Nucleus accumbens (tissue), 56 donors: ENCODE data around the gene DUSP22.
"Not testable (repeated sequence)": the region's sequence is repeated elsewhere in the genome, so short reads cannot be mapped to it uniquely, and the experiment has no call there.

ENCODE experiments used
- DNase-seq, 56 donors: peaks; one replicate each; lab custom pipeline; 2025; lab: John Stamatoyannopoulos, UW

DUSP22 gene

DNA sequence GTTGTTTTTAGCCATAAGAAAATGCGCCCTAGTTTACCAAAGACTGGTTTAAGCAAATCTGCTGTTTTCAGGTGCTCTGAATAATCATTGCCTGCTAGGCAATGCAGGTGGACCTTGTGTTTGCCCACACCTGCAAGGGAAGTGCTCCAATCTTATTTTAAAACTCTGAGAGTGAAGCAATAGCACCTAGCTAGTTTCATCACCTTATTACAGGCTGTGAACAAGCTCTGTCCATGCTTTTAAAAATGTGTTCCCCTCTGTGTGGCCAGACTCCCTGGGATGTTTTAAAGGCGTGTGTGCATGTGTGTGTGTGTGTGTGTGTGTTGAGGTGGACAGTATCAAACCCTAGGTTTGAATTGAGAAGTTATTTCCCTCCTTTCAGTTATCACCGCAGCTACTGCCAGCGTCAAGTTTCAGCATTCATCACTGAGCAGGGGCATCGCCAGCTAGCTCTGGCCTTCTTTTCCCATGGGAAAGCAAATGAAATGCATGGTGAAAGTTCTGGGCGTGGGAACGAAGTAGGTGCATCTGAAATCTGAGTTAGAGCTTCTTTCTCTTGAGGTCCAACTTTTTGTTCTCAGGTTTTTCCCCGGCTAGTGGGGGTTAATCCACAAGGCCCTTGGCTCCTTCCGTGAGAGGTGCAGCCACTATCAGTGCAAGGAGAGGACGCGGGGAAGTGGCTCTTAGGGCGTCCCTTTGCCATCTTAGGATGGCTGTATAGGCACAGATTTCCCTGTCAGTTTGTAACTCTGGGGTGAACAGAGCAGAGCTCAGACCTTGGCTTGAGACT lies 30.8 kb downstream of the DUSP22 start:
- no peak for DNase-seq

DNA sequence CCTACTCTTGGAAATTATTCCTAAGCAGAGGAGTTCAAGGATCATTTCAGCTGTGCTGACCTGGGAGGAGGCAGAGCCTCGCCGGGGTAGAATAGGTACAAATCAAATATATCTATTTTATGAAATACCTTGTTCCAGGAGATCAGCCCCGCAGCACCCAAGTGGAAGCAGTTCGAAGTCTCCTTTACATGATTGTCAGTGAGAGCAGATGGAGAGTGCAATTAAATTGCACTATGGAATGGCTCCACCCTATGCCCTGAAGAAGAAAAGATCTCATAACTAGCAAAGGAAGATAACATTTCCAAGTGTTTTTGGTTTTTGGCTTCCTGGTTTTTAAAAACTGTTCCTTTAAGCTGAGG lies 31.4 kb downstream of the DUSP22 start:
- no peak for DNase-seq

DNA sequence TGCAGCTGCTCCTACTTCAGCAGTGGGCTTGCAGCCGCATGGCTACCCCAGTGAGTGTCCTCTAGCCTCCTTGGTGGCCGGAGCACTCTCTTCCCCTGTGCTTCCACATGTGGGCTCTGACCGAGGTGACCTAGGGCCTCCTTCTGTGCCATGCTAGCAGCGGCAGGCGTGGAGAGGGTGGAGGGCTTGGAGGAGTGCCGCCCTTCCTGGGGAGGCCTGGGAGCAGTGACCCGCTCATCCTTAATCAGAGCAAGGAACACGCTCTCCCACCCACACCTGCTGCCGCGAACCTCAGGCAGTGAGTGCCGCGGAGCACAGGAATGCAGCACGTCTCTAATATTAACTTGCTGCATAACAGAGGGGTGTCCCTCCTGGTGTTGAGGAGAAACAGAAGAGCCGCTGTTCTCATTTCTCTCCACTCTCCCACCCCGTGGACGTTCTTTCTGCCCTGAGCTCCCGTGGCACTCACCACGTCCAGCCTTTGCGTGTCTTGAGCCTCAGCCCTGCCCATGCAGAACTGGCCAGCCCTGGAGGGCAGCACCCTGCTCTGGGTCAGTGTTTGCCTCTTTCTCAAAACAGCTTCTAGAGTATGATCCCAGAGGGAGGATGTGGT lies 31.9 kb downstream of the DUSP22 start:
- no peak for DNase-seq

DNA sequence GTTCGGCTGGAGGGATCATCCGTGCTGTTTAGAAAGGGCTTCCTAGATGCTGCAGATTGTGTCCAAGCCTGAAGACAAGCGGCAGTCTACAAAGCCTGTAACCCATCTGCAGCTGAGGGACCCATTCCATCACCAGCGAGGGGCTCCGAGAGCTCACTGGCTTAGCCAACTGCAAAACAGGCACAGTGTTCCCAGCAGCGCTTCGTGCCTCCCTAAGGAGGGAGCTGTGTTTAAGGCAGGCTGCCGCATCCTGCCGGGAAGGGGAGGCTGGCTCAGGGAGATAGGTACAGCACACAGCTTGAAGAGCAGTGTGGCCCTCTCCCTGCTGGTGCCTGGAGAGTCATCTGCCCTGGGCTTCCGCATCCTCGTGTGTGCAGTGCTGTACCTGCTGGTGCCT lies 32.4 kb downstream of the DUSP22 start:
- DNase-seq, result no peak

DNA sequence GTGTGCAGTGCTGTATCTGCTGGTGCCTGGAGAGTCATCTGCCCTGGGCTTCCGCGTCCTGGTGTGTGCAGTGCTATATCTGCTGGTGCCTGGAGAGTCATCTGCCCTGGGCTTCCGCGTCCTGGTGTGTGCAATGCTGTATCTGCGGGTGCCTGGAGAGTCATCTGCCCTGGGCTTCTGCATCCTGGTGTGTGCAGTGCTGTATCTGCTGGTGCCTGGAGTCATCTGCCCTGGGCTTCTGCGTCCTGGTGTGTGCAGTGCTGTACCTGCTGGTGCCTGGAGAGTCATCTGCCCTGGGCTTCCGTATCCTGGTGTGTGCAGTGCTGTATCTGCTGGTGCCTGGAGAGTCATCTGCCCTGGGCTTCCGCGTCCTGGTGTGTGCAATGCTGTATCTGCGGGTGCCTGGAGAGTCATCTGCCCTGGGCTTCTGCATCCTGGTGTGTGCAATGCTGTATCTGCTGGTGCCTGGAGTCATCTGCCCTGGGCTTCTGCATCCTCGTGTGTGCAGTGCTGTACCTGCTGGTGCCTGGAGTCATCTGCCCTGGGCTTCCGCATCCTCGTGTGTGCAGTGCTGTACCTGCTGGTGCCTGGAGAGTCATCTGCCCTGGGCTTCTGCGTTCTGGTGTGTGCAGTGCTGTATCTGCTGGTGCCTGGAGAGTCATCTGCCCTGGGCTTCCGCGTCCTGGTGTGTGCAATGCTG lies 33.0 kb downstream of the DUSP22 start:
- DNase-seq, result not testable (repeated sequence)

DNA sequence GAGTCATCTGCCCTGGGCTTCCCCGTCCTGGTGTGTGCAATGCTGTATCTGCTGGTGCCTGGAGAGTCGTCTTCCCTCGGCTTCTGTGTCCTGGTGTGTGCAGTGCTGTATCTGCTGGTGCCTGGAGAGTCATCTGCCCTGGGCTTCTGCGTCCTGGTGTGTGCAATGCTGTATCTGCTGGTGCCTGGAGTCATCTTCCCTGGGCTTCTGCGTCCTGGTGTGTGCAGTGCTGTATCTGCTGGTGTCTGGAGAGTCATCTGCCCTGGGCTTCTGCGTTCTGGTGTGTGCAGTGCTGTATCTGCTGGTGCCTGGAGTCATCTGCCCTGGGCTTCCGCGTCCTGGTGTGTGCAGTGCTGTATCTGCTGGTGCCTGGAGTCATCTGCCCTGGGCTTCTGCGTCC lies 33.8 kb downstream of the DUSP22 start:
- not testable (repeated sequence) for DNase-seq

DNA sequence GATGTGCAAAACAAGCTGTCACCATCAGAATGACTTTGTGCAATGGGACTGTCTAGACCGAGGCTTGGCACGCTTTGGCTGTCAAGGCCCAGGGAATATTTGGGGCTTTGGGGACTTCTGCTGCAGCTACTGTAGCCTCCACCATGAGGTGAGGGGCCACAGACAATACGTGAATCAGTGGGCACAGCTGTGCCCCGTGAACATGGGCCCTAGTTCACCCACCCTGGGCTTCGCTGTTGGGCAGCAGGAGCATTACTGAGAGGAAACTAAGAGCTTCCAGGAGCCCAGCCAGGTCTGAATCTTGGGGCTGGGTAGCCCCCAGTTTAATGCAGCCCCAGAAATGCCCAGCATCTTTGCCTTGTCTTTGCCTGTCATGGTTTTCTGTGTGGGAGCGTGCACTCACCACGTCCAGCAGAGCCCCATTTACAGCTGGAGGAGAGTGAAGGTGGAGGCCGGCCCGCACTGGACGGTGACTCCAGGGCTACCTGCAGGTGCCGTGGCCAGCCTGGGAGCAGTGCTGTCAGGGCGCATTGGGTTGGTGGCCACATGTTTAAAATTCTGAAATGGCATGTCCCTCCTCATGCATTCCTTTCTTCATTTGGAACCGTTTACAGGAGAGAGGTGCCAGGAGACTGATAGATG lies 34.7 kb downstream of the DUSP22 start:
- no peak for DNase-seq

DNA sequence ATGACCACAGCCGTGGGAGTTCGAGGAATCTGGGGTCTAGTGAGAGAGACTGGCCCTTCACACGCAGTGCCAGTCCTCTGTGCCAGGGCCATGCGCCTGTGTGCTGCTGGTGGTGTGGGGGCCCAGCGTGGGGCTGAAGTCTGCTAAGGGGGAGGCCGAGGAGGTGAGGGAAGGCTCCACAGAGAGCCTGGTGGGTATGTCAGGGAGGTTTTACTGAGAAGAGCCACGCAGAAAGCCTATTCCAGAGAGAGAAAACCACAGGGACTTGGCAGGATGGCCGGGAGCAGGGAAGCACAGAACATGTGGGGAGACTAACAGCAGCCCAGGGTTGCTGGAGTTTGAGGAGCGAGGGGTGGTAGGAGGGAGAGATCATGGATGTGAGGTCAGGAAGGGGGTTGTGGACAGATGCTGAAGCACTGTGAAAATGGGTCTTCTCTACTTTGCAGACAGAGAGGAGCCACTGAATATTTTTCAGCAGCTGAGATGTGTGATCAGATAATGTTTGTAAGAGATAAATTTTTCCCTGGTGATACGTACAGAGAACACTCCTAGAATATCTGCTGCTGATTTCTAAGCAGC lies 35.3 kb downstream of the DUSP22 start:
- DNase-seq, result no peak

DNA sequence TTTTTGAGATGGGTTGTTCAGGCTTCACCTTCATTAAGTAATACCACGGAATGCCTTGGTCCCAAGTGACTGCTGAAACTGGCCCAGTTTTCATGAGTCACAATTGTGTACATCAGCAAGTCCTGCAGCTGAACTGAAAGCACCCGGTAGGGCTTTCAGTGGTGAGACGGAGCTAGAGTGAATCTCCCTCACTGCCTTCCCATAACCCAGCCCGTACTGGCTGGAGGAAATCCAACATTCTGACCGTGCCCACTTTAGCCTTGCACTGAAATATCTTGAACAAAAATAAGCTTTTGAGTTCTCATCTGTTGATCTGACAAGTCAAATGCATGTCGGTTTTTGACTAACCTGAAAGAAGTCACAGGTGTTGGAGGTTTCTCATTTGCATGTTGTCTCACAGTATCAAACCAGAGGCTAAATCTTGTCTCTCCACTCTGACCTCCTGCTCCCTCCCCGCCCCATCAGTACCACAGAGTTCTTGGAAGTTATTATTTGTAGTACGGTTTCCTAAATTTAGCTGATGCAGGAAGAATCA lies 35.9 kb downstream of the DUSP22 start:
- DNase-seq, result no peak

DNA sequence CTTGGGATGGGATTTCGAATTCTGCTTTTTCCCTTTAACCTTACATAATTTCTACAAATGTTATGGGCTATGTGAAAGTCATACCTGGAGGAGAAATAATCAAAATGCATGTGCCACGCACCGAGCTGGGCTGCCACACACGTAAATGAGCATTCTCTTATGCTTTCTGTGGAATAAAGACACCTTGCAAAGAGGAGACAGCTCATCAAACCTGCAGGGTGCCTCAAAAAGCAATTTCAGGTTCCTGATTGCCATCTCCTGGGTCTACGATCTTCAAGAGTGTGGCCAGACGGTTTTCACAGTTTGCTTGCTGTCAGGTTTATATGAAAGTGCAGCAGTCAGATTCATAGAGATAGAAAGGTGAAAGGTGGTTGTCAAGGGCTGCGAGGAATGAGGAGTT lies 36.6 kb downstream of the DUSP22 start:
- no peak for DNase-seq

DNA sequence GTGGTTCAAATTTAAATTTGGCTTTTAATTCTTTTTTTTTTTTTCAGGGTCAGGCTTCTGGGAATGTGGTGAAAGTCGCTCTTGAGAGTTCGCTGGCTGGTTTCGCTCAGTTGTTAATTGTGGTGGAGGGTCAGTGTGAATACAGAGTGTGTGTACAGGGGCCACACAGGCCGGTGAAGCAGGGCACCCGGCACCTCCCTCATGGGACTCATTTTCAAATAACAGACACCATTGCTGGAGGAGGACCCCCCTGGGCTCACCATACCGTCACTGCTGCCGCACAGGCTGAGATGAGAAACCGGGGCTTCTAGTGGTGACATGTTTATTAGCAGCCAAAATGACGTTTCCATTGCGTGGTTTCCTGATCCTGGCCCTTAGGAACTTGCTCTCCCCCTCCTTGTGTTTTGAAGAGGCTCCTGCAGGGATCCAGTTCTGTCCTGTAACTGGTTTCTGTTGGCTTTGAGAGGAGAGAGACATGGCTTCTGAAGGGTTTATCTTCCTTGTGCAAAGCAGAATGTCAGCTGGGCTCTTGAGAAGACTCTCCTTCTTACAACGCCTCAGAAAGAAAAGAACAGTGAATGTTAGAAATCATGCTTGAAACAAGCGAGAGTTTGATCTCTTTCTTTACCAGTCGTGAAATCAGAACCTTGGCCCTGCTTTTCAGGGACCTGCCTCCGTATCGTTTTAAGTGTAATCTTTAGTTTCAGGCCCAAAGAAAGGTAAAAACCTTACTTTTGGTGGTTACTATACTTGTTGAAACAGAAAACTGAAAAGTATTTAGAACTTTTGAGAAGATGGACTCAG lies 37.8 kb downstream of the DUSP22 start:
- no peak for DNase-seq

DNA sequence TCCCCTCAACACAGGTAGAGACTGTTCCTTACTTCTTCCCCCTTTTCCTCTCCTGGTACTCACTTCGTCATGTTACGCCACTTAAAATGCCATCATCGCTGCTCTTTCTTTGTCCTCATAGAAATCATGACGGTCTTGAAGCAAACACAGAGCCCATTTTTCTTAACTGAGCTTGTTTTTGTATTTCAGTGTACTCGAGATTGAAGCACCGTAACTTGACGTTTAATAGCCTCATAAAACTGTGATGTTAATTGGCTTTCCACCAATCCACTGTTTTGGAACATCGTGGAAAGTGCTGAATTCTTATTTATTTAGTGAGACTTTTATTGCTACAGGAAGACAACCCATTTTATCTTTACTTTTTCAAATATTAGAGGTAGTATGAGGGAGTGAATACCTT lies 38.7 kb downstream of the DUSP22 start:
- no peak for DNase-seq

DNA sequence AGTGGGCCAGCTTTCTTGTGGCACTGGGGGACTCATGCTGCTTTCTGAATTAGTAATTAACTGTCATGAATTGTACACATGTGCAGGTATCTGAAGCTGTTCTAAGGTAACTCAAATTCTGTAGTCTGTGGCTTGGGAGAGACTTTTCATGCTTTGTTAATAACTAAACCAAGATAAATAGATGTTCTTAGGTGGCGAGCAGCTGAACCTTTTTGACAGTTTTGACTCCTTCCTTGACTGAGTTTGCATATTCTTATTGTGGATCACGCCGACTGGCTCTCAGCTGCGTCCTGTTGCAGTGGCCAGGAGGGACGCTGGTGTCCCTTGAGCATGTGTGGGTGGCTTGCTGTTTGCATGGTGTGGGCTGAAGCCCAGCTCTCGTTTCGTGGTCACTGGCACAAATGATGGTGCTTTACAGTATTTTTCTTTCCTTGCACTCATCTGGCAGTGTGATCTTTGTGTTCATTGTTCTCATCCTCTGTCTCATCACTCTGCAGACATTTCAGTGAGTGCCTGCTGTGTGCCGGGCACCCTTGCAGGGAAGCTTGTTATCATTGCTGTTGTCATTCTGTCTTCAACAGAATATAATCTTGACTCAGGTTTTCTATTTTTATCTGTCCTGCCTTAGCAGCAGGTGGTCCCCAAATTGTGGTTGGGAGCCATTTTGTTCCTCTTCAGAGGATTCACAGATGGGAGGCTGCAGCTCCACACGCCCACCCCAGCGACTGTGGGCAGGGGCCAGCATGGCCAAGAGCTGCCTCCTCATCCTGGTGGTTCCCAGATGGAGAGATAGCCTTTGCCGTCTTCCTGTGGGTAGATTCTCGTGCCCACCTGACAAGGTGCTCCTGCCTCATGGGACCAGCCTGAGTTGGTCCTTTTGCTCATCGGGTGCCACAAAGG lies 39.6 kb downstream of the DUSP22 start:
- DNase-seq, result no peak

DNA sequence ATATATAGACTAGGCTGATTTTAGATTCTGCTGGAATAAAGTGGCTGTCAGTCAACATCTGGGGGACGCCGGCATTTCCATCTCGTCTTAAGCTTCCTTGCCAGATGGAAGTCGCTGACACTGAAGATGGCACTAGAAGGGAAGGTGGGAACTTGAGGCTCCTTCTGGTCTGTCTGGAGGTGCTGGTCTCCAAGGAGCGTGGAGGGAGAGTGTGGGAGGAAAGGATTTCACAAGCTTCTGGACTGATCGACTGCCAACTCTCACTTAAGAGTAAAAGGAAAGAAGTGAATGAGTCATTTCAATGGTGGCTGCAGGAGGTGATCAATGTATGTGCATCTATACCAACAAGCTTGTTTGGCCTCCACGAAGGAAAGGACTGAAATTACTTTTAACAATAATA lies 40.4 kb downstream of the DUSP22 start:
- no peak for DNase-seq

DNA sequence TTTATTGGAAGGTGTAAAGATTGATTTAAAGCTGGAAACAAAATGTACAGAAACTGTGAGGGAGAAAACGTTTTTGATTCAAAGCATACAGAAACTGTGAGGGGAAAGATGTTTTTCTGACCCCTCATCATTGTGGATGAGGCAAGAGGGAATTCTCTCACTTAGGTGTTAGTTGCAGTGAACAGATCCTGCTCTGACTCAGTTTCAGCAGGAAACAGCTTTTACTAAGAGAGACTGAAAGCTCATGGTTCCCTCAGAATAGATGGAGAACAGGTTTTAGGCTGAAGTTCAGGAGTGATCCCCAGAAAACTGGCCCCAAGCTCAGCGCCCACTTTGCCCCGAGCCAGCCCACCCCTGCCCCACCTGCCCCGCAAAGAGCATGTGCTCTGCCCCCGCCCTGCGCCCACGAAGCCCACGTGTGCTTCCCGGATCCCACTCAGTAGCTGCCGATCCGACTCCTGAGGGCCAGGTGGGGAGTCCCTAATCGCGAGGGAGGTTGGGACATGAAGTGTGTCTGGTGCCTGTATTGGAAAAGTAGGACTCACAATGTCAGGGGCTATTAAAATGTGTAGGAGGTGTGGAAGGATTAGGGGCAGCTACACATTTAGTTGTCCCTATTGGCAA lies 41.2 kb downstream of the DUSP22 start:
- no peak for DNase-seq

DNA sequence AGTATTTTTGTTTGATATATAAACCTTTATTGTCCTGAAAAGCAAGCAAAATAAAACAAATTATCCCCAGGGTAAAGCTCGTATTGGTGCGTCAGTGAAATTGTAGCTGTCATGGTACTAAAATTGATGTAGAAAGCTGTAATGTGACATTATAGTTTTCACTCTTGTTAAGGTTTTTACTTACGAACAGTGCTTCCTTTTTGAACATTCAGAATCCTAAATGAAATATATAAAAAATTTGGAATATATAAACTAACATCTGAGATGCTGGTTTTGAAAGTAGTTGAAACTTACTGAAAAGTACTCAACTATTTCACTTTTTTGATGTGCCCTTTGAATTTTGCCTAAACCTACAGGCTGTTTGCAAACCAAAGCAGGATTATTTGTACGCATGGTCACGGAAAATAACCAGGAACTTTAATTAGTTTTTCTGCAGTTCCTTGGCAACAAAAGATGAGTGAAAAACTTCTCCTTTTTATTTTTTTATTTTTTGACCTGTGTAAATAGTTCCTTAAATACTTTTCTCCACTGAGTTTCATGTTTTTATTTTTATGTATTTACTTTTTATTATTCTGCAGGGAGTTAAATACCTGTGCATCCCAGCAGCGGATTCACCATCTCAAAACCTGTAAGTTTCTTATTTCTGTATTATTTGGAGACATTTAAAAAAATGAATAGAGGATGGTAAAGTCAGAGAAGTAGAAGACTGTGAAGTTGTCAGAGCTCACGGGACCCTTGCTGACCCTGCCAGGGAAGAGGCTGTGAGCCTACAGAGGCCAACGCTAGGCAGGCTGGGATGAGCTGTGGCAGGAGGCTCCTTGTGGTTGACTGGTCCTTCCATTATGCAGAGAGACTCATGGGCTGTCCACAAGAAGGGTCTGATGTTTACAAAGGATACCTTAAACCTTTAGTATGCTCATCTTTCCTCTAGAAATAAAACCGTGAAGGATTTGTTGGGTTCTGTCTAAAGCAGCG lies 42.5 kb downstream of the DUSP22 start:
- no peak for DNase-seq

DNA sequence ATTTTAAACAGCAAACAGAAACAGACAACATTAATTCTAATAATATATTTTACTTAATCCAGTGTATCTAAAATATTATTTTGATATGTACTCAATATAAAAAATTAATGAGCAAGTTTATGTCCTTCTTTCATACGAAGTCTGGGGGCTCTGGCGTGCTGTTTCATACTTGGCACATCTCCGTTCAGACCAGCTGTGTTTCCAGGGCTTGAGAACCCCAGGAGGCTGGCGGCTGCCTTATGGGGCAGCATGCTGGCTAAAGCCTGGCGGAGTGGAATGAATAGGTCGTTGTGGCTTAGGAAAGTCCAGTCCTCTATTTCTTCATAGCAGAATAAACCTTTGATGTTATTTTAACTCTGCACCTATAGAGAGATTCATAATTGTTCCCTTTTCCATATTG lies 43.3 kb downstream of the DUSP22 start:
- no peak for DNase-seq
